SIG-M5 treated with dmso at 0.1 percent for 504 hours (cell line): Measurements from ENCODE around the gene NREP.
"Not testable (repeated sequence)": the region's sequence is repeated elsewhere in the genome, so short reads cannot be mapped to it uniquely, and the experiment has no call there.

Source experiments
- DNase-seq: peaks from one replicate; lab custom pipeline; 2025; ENCODE audit not compliant: unreplicated experiment; lab: John Stamatoyannopoulos, UW

The NREP gene

DNA sequence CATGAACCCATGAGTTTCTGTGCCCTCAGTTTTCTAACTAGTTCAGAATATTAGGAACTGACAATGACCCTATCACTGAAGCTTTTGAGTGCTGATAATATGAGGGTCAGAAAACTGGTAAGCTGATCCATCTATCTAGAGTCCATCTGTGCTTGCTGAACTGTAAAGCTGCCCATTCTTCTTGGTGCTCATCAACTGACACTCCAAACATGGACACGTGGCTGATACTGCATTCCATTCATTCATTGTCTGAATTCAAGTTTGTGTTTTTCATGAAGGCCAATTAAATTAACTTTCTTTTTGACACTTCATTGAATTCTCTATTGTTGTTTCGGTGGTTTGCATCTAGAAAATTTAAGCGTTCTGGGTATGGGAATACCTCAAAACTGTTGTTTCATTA lies 17.6 kb downstream of the NREP start:
- DNase-seq = no peak

DNA sequence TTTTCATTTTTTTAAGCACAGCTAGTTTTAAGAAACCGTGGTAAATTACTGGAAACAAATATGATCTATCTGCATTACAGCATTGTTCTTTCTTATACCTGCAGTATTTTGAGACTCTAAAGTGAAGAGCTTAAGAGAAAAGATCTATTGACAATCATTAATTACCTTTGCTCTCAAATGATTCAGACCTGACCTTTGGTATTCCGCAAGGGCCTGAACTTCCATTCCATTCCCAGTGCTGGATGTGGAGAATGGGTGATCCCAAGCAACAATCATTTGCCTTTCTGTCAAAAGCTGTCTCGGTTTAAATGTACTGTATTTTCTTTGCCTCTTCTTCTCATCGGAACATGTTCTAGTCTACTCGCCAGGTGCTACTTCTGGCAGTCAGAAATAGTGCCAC lies 18.9 kb downstream of the NREP start:
- no peak for DNase-seq

DNA sequence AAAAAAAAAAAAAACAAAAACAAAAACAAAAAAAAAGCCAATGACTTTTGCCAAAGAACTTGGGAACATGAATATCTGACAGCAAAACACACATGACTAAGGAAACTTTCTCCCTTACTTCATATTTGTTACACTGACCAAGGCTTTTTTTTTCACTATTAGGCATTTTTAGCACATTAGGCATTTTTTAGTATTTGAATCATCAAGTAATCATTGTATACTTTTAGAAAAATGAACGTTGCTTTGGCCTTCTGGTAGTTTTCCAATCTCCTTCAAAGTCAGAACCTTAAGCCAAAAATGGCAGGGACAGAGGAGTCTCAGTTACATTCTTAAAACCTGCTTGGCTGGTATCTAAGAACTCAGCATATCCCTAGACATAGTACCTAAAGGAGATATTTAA lies 19.3 kb downstream of the NREP start:
- DNase-seq = no peak

DNA sequence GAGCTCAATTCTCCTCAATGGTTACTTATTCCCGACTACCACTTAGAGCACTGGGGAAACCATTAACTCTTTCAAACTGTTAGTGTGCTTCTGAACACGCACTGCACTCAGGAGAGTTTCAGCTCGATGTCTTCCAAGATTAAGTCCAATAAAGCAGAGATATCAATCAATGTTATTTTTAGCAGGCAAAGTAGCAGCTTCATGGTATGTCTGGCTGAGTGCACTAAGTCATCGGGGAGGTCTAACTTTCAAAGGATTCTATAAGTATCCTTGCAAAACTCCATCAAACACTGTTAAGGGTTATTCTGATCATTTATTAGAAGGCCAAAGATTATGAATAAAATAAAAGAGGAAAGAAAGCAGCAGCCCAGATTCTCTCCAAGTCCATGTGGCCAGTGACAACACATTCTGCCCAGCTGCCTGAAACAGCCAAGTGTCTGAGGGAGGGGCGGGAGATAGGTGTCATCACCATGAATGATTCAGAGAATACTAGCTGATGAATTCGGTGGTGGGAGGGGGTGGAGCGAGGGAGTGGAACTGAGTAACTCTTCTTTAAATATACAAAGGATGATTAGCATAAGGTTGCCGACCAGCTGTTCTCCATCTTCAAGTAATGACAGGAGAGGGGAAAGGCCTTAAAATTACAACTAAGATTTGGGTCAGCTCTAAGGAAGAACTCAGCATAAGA lies 21.3 kb downstream of the NREP start:
- no peak for DNase-seq

DNA sequence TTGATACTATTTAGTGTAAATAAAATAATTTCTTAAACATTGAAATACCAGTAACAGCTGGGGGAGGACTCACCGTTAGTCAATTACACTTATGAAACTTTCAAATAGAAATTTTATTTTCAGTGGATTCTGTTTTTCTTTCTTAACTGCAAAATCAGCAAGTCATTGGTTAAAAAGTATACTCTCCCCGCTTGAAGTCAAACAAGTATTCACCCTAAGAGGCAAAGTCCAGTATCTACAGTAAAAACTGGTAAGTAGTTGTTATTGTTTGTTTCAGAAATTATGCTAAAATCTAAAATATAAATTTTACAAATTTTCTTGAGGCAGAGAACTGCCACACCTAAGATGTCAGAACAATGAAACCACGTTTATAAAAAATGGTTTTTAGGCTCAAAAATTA lies 22.4 kb downstream of the NREP start:
- no peak for DNase-seq

DNA sequence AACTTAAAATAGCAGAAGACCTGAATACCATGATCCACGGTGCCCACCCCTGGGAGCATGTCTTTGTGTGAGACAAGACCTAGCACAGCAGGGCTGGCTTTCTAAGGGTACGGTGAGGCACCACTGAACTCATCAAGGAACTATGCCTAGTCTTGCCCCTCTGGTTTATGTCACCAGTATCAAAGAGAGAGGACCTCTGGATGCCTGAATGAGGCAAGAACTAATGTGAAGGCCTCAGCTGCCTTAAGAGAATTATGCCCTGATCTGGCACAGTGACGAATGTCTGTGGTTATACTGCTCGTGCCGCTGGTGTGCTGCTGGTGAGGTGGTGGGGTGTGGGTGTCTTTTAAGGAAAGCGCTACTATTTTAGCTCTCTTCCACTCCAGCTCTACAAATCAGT lies 23.0 kb downstream of the NREP start:
- DNase-seq = no peak

DNA sequence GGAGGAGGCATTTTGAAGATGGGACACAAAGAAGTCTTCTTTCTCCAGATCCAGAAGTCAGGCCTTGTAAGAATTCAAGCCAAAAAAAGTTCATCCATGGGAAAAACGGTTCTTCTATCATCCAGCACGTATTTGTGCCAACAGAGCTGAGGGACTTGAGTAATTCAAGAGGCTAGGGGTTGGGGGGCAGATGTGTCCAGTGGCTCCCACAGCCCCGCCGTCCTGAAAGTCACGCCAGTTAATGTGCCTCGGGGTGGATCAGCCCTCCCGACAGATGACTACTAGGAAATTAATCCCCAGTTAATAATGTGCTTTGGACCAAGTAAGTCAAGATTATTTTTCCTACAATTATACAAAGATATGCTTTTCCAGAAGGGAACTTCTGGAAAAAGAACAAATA lies 23.4 kb downstream of the NREP start:
- no peak for DNase-seq

DNA sequence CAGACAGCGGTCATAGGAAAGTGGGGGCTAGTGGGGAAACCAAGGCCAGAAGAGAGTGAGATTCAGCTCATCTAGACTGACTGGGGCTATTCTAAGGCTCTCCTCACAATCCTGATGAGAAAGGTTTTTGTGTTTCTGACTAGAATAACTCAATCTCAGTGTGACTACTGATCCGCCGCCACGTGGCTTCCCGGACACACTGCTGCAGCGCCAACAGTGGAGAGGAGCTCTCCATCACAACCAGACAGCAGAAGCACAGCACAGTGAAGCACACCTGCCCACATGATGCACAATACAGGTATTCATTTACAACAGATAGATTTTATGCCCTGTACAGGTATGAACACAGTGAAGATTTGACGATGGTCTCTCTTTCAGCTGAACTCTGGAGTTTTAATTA lies 25.4 kb downstream of the NREP start:
- no peak for DNase-seq

DNA sequence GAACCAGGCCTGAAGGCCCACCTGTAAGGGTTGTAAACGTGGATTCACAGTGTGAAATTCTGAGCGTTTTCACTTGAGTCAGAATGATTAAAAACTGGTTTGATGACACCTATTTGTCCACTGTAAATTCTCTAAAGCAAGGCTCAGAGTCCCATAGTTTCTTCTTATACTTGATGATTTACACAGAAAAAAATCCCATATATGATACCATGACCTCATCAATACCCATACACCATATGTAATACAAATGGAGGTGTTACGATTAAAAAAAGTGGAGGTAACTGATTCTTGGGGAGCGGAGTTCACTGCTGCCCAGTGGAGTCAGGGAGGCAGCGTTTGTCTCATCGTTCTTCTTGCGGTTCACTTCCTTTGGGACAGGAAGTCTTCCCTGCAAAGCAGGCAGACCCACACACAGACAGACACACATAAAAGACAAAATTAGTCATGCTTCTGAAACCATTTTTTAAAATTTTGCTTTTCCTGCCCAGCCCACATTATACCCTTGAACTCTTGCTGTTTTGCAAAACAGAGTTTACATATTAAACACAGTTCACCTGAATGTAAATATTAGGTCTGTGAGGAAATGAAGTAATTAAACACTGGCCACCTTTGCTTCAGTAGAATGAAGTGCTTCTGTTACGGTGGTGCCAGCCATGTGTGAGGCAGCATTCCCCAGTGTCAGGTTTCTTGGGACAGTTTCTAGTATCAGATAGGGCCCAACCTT lies 26.2 kb downstream of the NREP start:
- DNase-seq = no peak

DNA sequence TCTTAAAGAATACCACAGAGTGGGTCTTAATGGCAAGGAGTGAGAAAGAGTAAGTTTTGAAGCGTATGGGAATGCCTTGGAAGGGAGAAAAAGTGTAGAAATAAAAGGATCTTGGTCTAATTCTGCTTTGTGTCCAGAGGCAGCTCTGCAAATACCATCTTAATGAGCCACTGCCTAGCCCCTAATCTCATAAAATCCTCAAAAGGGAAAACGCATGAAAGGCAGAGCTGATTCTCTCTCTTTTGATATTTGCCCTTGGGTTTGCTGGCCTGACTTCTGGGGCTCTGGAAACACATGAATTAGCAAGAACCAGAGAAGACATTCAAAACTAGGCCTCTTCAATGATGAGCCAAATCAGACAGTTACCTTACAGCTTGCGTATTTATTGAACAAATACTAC lies 28.1 kb downstream of the NREP start:
- DNase-seq = no peak

DNA sequence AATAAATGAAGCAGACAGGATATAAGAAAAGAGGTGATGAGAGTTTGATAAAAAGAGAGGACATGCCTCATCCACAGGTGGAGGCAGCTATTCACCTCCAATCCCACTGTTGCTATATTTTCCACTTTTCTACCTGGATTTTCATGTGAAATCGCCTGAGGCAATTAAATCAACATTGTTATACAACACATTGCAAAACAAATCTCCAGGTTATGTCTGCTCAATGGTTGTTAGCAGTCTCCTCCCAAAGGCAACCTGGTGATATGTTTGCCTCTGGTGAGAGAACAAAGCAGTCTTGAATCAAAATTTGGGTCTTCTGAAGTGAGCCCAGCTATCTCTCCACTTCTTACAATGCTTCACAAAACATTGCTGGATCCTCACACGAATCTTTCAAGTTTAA lies 30.0 kb downstream of the NREP start:
- no peak for DNase-seq

DNA sequence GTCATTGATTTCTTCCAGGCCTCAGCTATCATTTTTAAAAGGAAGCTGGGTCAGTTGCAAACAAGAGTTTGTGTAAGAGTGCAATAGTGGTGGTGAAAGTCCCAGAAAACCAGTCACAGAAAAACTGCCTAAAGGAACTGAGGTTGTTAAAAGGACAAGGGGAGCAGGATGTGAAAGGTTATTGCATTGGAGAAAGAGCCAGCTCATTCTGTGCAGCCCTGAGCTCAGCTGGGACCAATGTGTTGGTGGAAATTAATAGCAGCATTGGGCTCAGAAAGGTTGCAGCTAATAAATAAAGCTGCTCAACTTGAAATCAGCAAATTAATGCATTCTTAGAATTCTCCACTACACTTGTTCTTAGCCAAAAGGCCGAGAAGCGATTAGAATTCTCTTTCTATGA lies 34.9 kb downstream of the NREP start:
- DNase-seq = no peak

DNA sequence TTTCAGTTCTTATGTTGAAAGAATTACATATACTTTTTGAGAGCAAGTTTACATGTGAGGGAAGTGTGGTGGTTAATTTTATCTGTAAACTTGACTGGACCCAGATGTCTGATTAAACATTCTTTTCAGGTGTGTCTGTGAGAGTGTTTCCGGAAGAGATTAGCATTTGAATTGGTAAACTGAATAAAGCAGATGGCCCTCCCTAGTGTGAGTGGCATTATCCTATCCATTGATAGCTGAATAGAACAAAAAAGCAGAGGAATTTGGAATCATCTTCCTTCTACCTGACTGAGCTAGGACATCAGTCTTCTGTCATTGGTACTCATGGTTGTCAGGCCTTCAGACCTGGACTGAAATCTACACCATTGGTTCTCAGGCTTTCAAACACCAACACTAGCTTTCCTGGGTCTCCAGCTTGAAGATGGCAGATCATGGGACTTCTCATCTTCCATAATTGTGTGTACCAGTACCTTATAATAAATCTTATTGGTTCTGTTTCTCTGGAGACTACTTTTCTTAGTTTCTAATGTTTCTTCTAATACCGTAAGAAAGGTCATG lies 36.6 kb downstream of the NREP start:
- DNase-seq = no peak

DNA sequence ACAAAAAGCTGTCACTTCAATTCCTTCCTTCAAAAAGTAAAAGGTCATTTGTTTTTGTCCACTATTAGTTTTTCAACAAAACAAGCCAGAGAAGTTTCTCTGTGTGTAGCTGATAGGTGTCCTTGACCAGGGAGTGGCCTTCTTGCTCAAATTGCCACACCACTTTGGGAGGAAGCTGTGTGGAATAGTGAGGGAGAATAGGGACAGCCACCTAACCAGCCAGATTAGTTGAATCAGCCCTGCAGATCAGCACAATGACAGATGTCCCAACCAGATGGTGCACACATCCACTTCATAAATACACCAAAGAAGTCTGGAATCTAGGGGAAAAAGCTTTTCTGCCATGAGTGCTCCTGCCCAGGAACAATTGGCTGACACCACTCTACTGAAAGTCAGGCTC lies 37.2 kb downstream of the NREP start:
- no peak for DNase-seq

DNA sequence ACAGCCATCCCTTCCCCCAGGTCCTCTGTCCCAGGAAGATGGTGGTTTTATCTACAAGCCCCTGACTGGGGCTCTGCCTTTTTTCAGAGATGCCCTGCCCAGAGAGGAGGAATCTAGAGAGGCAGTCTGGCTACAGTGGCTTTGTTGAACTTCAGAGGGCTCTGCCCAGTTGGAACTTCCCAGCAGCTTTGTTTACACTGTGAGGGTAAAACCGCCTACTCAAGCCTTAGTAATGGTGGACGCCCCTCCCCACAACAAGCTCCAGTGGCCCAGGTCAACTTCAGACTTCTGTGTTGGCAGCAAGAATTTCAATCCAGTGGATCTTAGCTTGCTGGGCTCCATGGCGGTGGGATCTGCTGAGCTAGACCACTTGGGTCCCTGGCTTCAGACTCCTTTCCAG lies 40.2 kb downstream of the NREP start:
- not testable (repeated sequence) for DNase-seq

DNA sequence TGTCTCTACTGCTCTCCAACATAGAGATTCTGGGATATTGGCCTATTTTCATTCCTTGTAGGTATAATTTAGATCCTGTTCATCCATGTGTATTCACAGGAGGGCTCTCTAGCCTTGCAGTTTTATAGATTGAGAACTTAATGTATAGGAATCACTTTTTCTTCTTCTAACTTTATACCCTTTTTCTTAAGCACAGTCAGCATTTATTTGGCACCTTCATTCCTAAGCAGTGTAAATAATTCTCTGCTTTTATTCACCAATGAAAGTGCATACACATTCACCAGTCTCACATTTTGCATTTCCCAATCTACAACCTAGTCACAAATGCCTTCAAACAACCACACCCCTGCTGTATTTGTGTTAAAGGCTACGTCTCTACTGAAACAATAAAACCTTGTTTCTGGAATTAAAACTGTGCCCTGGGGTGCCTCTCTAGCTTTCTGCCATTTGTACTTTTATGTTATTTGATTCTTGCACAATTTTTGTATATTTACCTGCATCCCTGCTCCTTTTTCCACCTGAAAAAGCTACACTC lies 49.3 kb downstream of the NREP start:
- DNase-seq = no peak

DNA sequence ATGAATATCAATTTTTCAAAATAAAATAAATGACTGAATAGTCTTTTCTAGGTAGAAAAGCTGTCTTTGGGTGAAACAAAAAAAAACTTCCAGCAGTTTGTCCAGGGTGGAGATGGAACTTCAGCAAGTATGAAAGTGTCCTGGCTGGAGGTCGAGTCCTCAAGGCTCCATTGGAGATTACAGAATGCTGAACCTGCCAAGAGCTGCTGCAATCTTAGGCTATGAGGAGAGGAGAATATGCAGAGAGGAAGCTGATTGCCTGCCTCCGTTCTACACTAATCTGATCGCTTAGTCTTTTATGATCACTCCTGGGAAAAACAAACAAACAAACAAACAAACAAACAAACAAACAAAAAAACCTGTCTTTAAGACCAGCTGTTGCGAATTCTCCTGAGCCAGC lies 50.6 kb downstream of the NREP start:
- no peak for DNase-seq

DNA sequence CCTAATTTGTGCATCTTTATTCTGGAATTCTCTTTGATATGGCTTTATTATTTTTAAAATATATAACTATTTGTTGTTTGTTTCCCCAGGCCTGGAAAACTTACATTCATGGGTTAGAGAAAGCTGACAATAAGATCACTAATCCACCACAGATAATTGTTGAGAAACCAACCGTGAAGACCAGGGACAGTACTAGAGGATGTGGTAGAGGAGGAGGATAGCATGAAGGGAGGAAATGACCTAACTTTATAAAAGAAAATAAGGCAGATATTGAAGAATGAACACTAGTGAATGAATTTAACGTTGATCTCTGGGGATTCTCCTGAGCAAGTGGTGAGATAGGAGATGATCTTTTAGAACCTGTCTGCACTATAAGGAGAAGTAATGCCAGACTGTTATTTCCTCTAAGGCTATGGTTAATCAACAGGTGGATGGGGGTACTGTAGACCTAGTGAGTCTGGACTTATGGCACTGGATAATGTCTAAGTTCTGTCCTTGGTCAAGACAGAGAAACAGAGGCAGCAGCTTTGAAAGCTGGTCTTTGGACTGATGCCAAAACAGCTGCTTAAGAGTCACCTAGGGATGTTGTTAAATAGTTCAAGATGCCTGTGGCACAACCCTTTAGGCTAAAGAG lies 52.4 kb downstream of the NREP start:
- DNase-seq = no peak

DNA sequence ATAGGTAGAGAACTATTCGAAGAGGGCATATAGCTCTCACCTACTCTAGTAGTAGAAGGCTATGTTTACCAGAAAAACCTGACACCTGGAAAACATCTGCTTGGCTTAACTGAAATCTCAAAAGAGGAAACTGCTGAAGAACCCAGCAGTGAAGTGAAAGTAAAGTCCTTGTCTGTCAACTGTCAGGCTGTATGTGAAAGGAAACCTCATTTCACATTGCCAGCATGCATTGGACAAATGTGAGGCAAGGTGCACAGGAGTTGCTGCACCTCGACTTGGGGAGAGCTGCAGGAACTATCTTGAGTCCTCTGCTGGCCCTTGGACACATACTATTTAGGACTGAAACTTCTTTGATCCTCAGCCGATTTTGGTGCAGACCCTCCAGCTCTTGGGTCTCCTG lies 53.3 kb downstream of the NREP start:
- peak; percentile 66 for DNase-seq

DNA sequence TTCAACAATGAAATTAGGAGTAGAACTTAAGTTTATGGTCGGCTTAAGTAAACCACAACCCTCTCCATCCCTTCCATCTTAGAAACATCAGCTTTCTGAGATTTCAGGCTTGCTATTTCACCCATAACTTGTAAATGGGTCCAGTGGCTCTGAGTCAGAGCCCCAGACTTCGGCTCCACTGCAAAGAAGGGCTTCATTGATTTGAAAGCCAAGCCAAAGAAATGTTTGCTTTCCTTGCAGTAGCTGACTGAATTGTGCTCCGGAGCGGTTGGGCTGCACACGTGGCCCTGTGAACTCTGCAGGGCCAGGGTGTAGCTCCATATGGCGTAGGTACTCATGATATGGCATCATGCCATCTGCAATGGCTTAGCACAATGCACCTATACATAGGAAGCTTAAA lies 57.0 kb downstream of the NREP start:
- no peak for DNase-seq

DNA sequence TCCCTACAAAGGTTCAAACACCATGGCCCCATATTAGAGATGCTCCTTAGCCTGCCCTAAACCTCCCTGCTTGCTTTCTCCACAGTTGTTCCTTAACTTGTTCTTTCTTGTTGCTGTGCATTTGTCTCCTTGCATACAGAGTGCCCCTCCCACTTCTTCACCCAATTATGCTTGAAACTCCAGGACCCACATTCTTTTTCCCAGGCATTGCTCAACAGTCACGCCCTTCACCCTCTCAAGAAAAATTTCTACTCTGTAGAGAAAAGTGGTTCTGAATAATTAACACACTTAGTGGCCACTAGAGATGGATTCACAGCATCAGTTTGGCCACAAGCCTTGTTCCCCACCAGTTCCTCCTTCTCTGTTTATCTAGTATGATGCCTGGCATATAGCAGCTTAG lies 57.7 kb downstream of the NREP start:
- no peak for DNase-seq
